Ovary (tissue), 9 donors: ENCODE data around the gene SPATA16. TPM values are rescaled to one million over a fixed set of nuclear protein-coding genes. Genes with fewer than 3 reads are reported as not detected.

Experiments
- DNase-seq, 5 donors: peaks; one replicate each; pipeline ENCODE4 v3.0.0-alpha.2; 2019 to 2020
- H3K27ac ChIP-seq, 2 donors: fragments of 200-600 bp; one replicate each; pipeline versions ENCODE4 v1.5.1 to v1.8.0; 2019 to 2022
- H3K27me3 ChIP-seq: fragments of 200-600 bp; one replicate; pipeline ENCODE4 v1.8.0; 2022
- H3K36me3 ChIP-seq: fragments of 200-600 bp; sonication (generic); one replicate; pipeline ENCODE4 v1.5.1; 2019
- H3K4me1 ChIP-seq: one replicate; pipeline ENCODE4 v1.8.1; 2013; ENCODE audit warnings: mild to moderate bottlenecking, moderate library complexity; ENCODE audit not compliant: insufficient read depth
- H3K4me3 ChIP-seq: fragments of 200-600 bp; sonication (generic); one replicate; pipeline ENCODE4 v1.5.1; 2017
- H3K9me3 ChIP-seq, 2 donors: fragments of 200-600 bp in 1 of 2; sonication (generic) in 1 of 2; one replicate each; pipeline versions ENCODE4 v1.5.1 to v1.8.1; 2013 to 2019; ENCODE audit warnings: mild to moderate bottlenecking in 1 of 2, moderate library complexity in 1 of 2
- EP300 ChIP-seq: sonication (generic); formaldehyde crosslinking; IDR thresholded peaks from one replicate; pipeline ENCODE4 v1.6.1; 2017; ENCODE audit warnings: antibody characterized with exemption
- POLR2A ChIP-seq: fragments of 450-650 bp; IDR thresholded peaks from one replicate; pipeline ENCODE4 v1.6.1; 2017; ENCODE audit warnings: antibody characterized with exemption, mild to moderate bottlenecking, moderate library complexity
- WGBS, 3 donors: extraction: QIAGEN DNeasy Blood & Tissue Kit in 1 of 3; methylation state at CpG; one replicate each; pipeline versions ENCODE4 v1.1.5 to v1.1.7; 2013 to 2017; 5-methylcytosine and 5-hydroxymethylcytosine counted together
- intact Hi-C, 4 donors: fragments of 100-400 bp; cut with DNase I; formaldehyde crosslinking; loops; one replicate each; pipeline versions ENCODE4 v1.11.0 to v1.15.1; 2022 to 2023
- polyA plus RNA-seq, 2 donors: library from polyadenylated mRNA; stranded (reverse); fragments of 200-250 nt in 1 of 2; fragments of 350-450 nt in 1 of 2; fragmentation: Illumina TruSeq in 1 of 2; extraction: RNeasy Lipid Tissue Mini Kit (QIAGEN cat#74804) in 1 of 2; gene quantifications; one replicate each; pipeline ENCODE4 v1.2.3, GENCODE V29; 2013 to 2014
- total RNA-seq, 7 donors: library from RNA; depleted of rRNA in 2 of 7; stranded (reverse); fragments of >200 nt in 2 of 7; fragmentation: NEBNext Ultra II Directional in 3 of 7; extraction: Animal tissue kit (Norgen Biotek cat#: 25700) in 3 of 7; gene quantifications; one replicate each; pipeline versions ENCODE4 v1.1.0 to v1.2.4, GENCODE V29; 2016 to 2023
- TF ChIP-seq, protein P1 (sequence below), 3 donors: fragments of 450-650 bp in 2 of 3; fragments of 200-600 bp in 1 of 3; IDR thresholded peaks; one replicate each; pipeline versions ENCODE4 v1.5.1 to v1.8.0; 2016 to 2022; ENCODE audit warnings: antibody characterized with exemption in 3 of 3, mild to moderate bottlenecking in 1 of 3
- donor health status: DM: no; HTN: no; CAD: no; lungs with moderate emphysema.
- donor health status: DM: no; HTN: no; CAD: no.
- donor health status: Bipolar disorder and iron deficiency.
- donor health status: DM: yes; HTN: yes; CAD: no.
- donor health status: DM: no; HTN: no; CAD: no.
- donor health status: DM: yes; HTN: yes; CAD: no.

The SPATA16 gene
- total and polyA plus RNA-seq, 9 donors, result not detected

DNA sequence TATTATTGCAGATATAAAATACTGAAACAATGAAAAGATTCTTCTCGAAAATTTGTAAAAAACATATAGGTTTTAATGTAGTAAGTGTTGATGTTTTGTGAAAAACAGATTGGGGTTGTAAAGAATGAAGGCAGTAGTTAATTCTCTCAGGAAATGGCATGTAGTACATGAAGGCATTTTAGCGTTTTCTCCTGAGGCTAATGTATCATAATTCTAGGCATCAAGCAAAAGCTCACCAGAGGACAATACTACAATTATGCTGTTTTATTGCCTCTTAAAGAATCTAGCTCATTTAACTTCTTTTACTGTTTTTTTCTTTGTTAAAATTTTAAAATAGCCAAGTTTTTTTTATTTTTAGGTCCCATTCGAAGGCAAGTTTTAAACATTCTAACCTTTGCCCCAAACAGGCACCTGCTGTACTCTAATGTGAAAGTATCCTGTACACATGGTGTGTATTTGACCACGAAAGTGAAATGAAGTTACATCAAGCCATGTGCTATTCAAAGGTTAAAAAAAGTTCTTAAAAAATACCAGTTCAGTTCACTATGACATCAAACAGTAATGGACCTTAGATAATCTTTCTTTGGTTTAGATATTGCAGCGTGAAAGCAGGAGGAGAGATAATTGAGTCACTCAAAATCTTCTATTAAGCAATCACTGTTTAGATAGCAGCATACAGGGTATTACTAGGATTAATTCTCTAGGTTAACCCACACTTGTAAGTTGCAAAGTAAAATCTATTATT is 227.0 kb downstream of the SPATA16 start:
- 43 to 51% (median 45%) methylated on average over 5 of the region's 5 CpGs for WGBS, 3 donors
- TF ChIP-seq, protein P1, sequence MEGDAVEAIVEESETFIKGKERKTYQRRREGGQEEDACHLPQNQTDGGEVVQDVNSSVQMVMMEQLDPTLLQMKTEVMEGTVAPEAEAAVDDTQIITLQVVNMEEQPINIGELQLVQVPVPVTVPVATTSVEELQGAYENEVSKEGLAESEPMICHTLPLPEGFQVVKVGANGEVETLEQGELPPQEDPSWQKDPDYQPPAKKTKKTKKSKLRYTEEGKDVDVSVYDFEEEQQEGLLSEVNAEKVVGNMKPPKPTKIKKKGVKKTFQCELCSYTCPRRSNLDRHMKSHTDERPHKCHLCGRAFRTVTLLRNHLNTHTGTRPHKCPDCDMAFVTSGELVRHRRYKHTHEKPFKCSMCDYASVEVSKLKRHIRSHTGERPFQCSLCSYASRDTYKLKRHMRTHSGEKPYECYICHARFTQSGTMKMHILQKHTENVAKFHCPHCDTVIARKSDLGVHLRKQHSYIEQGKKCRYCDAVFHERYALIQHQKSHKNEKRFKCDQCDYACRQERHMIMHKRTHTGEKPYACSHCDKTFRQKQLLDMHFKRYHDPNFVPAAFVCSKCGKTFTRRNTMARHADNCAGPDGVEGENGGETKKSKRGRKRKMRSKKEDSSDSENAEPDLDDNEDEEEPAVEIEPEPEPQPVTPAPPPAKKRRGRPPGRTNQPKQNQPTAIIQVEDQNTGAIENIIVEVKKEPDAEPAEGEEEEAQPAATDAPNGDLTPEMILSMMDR (IDR thresholded peaks at IDR 0.05), result no peak
- no peak for TF ChIP-seq EP300
- H3K4me3 ChIP-seq, result no peak overlapping the region
- H3K36me3 ChIP-seq, result no peaks in the 10 kb centered on the region
- no peak overlapping the region for H3K27ac ChIP-seq
- no peaks in the 10 kb centered on the region for H3K27me3 ChIP-seq
- DNase-seq, result no peak
- no peaks in the 10 kb centered on the region for H3K4me1 ChIP-seq
- H3K9me3 ChIP-seq, result no peaks in the 10 kb centered on the region
- intact Hi-C loops, result no loop called here

DNA sequence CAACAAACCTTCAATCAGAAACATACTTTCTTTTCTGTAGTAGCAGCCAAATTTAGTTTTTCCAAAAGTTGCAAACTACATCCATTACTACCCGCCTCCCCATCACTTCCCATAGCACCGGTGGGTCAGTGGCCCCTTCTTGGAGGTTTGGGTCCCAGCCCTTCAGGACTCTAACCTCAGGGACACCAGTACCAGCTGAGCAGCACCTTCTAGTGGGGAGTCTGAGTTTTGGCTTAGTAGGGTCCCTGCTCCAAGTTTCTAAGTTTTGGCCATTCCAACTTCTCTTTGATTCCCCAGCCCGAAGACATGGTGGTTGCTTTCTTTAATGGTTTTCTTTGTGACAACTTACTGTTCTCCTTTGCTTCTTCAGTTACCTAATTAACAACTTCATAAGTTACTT is 229.9 kb downstream of the SPATA16 start:
- no peaks in the 10 kb centered on the region for H3K9me3 ChIP-seq
- WGBS, 3 donors, result 94 to 97% (median 95%) methylated on average over 3 of the region's 3 CpGs
- H3K4me1 ChIP-seq, result no peaks in the 10 kb centered on the region
- TF ChIP-seq, protein P1 (IDR thresholded peaks at IDR 0.05), result no peak
- TF ChIP-seq EP300 (no peak), POLR2A (no peak)
- H3K27ac ChIP-seq, result no peak overlapping the region
- no peaks in the 10 kb centered on the region for H3K36me3 ChIP-seq
- H3K4me3 ChIP-seq, result no peak overlapping the region
- H3K27me3 ChIP-seq, result no peaks in the 10 kb centered on the region
- DNase-seq, result no peak
- intact Hi-C loops, result no loop called here

DNA sequence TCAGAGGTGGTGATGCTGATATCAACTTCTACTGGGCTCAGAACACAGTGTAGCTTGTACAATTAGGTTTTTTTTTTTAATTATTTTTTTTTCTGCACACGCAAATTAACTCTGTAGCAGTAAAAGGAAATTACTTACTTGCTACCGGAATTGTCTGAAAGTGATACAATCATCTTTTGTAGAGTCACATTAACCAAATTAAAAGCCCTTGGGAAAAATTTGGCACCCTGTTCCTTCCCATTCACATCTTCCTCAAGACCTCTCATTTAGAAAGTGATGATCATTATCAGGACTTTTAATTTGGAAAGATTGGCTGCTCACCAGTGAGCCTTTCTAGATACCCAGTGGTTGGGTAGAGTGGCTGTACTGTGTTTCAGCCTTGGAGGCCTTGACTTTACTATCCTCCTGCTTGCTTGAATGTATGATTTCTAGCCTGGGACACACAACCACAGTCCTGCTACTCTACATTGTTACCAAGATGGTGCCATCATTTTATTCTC is 232.2 kb downstream of the SPATA16 start:
- intact Hi-C loops, result no loop called here
- H3K4me3 ChIP-seq, result no peak overlapping the region
- no peak for DNase-seq
- no peaks in the 10 kb centered on the region for H3K27me3 ChIP-seq
- TF ChIP-seq POLR2A, result no peak
- TF ChIP-seq, protein P1 (IDR thresholded peaks at IDR 0.05), result no peak
- TF ChIP-seq EP300, result no peak
- no peaks in the 10 kb centered on the region for H3K4me1 ChIP-seq
- 77 to 84% (median 82%) methylated on average over 2 of the region's 2 CpGs for WGBS, 3 donors
- no peaks in the 10 kb centered on the region for H3K36me3 ChIP-seq
- no peaks in the 10 kb centered on the region for H3K9me3 ChIP-seq
- H3K27ac ChIP-seq, result no peak overlapping the region

DNA sequence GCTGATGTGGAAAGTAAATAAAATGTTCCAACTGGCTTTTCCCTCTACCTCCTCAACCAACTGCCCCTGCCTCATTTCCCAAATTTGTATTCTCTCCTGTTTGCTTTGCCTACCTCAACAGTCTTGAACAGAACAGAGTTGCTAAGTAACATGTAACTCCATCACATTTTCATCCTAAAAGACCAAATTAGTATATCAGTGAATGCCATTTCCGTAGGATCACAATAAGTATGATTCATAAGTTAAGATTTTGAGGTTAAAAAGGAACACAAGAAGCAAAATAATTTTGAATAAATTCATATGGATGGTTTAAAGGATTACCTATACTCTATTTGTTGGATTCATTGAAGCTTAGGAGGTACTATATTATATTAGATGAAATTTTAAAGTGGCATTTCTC is 235.6 kb downstream of the SPATA16 start:
- TF ChIP-seq, protein P1 (IDR thresholded peaks at IDR 0.05), result no peak
- TF ChIP-seq EP300, result no peak
- TF ChIP-seq POLR2A, result no peak
- intact Hi-C loops, result no loop called here
- Histone ChIP-seq H3K4me1 (no peaks in the 10 kb centered on the region), H3K27ac (no peak overlapping the region), H3K9me3 (no peaks in the 10 kb centered on the region), H3K27me3 (no peaks in the 10 kb centered on the region), H3K36me3 (no peaks in the 10 kb centered on the region), H3K4me3 (no peak overlapping the region)
- no peak for DNase-seq
- WGBS, 3 donors, result 67 to 82% (median 69%) methylated on average over 1 of the region's 1 CpG
